Right hindlimb (tissue), 1 donor: ENCODE data around the gene ANKMY1.

Experiments
- DNase-seq: peaks from one replicate; pipeline ENCODE4 v3.0.0-alpha.2; 2018

Gene ANKMY1

GRCh38 chr2:240578488-240578887 is 20.7 kb upstream of the ANKMY1 start:
- no peak for DNase-seq

GRCh38 chr2:240578110-240578450 is 20.3 kb upstream of the ANKMY1 start:
- no peak for DNase-seq

- DNase-seq: no peak
These were observed 19.7 kb upstream of the ANKMY1 start for GRCh38 chr2:240577281-240578109.

- no peak for DNase-seq
These were observed 18.8 kb upstream of the ANKMY1 start for GRCh38 chr2:240576436-240577205.

- no peak for DNase-seq
These were observed 18.2 kb upstream of the ANKMY1 start for GRCh38 chr2:240576036-240576435.

GRCh38 chr2:240575101-240575965 is 17.5 kb upstream of the ANKMY1 start:
- DNase-seq: no peak

GRCh38 chr2:240574386-240575100 is 16.8 kb upstream of the ANKMY1 start:
- DNase-seq: no peak

GRCh38 chr2:240573516-240574385 is 16.0 kb upstream of the ANKMY1 start:
- no peak for DNase-seq

- no peak for DNase-seq
These were observed 15.3 kb upstream of the ANKMY1 start for GRCh38 chr2:240573071-240573515.

GRCh38 chr2:240572141-240573031 is 14.6 kb upstream of the ANKMY1 start:
- no peak for DNase-seq

- DNase-seq: no peak
These were observed 13.7 kb upstream of the ANKMY1 start for GRCh38 chr2:240571314-240571973.

GRCh38 chr2:240570531-240571313 is 12.9 kb upstream of the ANKMY1 start:
- DNase-seq: no peak

GRCh38 chr2:240569998-240570530 is 12.3 kb upstream of the ANKMY1 start:
- no peak for DNase-seq

- DNase-seq: no peak
These were observed 11.8 kb upstream of the ANKMY1 start for GRCh38 chr2:240569523-240569997.

GRCh38 chr2:240568678-240569522 is 11.1 kb upstream of the ANKMY1 start:
- peak; percentile 77 for DNase-seq

- peak; percentile 45 for DNase-seq
These were observed 10.3 kb upstream of the ANKMY1 start, which contains the start of gene RNPEPL1 for GRCh38 chr2:240567872-240568677. RNPEPL1 (plus strand) TSS chr2:240568484; CDS start chr2:240568587, 103 bp downstream.
